Endodermal cell (in vitro differentiated cells): ENCODE results near the gene JAKMIP3. TPM values are rescaled to one million over a fixed set of nuclear protein-coding genes. Genes with fewer than 3 reads are reported as not detected.

Source experiments
- DNase-seq: peaks from one replicate; pipeline ENCODE4 v3.0.0-alpha.2; 2017
- H3K27ac ChIP-seq: 2 replicates; pipeline ENCODE4 v1.5.1; 2013; ENCODE audit warnings: mild to moderate bottlenecking, low read depth, low read length, moderate library complexity
- H3K27me3 ChIP-seq: 2 replicates; pipeline ENCODE4 v1.6.1; 2013; ENCODE audit warnings: mild to moderate bottlenecking, low read length, moderate library complexity; ENCODE audit not compliant: insufficient read depth, control insufficient read depth, poor library complexity, severe bottlenecking
- H3K36me3 ChIP-seq: 2 replicates; pipeline ENCODE4 v1.7.0; 2013; ENCODE audit warnings: mild to moderate bottlenecking, low read length, moderate library complexity; ENCODE audit not compliant: control insufficient read depth, insufficient read depth
- H3K4me1 ChIP-seq: one replicate; pipeline ENCODE4 v1.7.0; 2013; ENCODE audit warnings: low read length; ENCODE audit not compliant: control insufficient read depth, insufficient read depth
- H3K4me3 ChIP-seq: 2 replicates; pipeline ENCODE4 v1.5.1; 2013; ENCODE audit warnings: mild to moderate bottlenecking, low read length, moderate library complexity
- H3K9ac ChIP-seq: 2 replicates; pipeline ENCODE4 v1.6.1; 2013; ENCODE audit warnings: mild to moderate bottlenecking, low read length, moderate library complexity; ENCODE audit not compliant: poor library complexity, severe bottlenecking; ENCODE audit errors: extremely low read depth
- H3K9me3 ChIP-seq: 2 replicates; pipeline ENCODE4 v1.6.1; 2013; ENCODE audit warnings: mild to moderate bottlenecking, low read length, moderate library complexity; ENCODE audit not compliant: control insufficient read depth
- H3K27ac Mint-ChIP-seq: 2 replicates; pipeline ENCODE4 v1.8.0; 2020; ENCODE audit warnings: mixed read lengths
- H3K27me3 Mint-ChIP-seq: 2 replicates; pipeline ENCODE4 v1.8.0; 2021; ENCODE audit warnings: mild to moderate bottlenecking, mixed read lengths; ENCODE audit not compliant: insufficient read depth
- H3K36me3 Mint-ChIP-seq: 2 replicates; pipeline ENCODE4 v1.8.0; 2020; ENCODE audit warnings: low read depth, mixed read lengths
- H3K4me1 Mint-ChIP-seq: 2 replicates; pipeline ENCODE4 v1.8.0; 2020; ENCODE audit warnings: mixed read lengths
- H3K4me3 Mint-ChIP-seq: 2 replicates; pipeline ENCODE4 v1.8.0; 2020; ENCODE audit warnings: mild to moderate bottlenecking, moderate library complexity, mixed read lengths
- H3K9me3 Mint-ChIP-seq: 2 replicates; pipeline ENCODE4 v1.8.0; 2020; ENCODE audit warnings: mild to moderate bottlenecking, mixed read lengths
- WGBS, 2 experiments: methylation state at CpG; one replicate each; pipeline versions ENCODE4 v1.1.5 to v1.1.7; 2013; ENCODE audit warnings: missing lambda C conversion rate in 2 of 2, mixed read lengths in 1 of 2; ENCODE audit not compliant: insufficient coverage in 1 of 2, insufficient read length in 1 of 2; 5-methylcytosine and 5-hydroxymethylcytosine counted together
- total RNA-seq, 2 donors: library from RNA; stranded (reverse); fragmentation: NEBNext Ultra II Directional in 1 of 2; extraction: Animal tissue kit (Norgen Biotek cat#: 25700) in 1 of 2; gene quantifications; 2 replicates in 1 of 2; 3 replicates in 1 of 2; pipeline ENCODE4 v1.2.1, GENCODE V29; 2021
- TF ChIP-seq, protein P1 (sequence below): fragments of 200-600 bp; sonication (generic); conservative IDR thresholded peaks from 2 replicates; pipeline ENCODE4 v1.5.0; 2021; ENCODE audit warnings: antibody characterized with exemption, mild to moderate bottlenecking

JAKMIP3 gene
- total RNA-seq, 2 donors from 2014 or later = 0.95 to 0.99 TPM

GRCh38 chr10:132113206-132113605 lies 47.5 kb downstream of the JAKMIP3 start:
- peaks cover 48% of the 10 kb centered on the region for H3K27me3 Mint-ChIP-seq
- H3K4me3 ChIP-seq = peak overlapping the region; percentile 41
- H3K9me3 Mint-ChIP-seq = no peaks in the 10 kb centered on the region
- 37 to 49% methylated on average over 6 of the region's 6 CpGs for WGBS, 2 experiments
- peak overlapping the region; percentile 56 for H3K27ac ChIP-seq
- H3K4me1 Mint-ChIP-seq = peaks cover 27% of the 10 kb centered on the region
- peaks cover 7% of the 10 kb centered on the region for H3K4me1 ChIP-seq
- H3K4me3 Mint-ChIP-seq = no peak overlapping the region
- TF ChIP-seq, protein P1, sequence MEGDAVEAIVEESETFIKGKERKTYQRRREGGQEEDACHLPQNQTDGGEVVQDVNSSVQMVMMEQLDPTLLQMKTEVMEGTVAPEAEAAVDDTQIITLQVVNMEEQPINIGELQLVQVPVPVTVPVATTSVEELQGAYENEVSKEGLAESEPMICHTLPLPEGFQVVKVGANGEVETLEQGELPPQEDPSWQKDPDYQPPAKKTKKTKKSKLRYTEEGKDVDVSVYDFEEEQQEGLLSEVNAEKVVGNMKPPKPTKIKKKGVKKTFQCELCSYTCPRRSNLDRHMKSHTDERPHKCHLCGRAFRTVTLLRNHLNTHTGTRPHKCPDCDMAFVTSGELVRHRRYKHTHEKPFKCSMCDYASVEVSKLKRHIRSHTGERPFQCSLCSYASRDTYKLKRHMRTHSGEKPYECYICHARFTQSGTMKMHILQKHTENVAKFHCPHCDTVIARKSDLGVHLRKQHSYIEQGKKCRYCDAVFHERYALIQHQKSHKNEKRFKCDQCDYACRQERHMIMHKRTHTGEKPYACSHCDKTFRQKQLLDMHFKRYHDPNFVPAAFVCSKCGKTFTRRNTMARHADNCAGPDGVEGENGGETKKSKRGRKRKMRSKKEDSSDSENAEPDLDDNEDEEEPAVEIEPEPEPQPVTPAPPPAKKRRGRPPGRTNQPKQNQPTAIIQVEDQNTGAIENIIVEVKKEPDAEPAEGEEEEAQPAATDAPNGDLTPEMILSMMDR = no peak
- peak overlapping the region; percentile 77 for H3K27ac Mint-ChIP-seq
- H3K36me3 ChIP-seq = no peaks in the 10 kb centered on the region
- no peaks in the 10 kb centered on the region for H3K9me3 ChIP-seq
- no peaks in the 10 kb centered on the region for H3K27me3 ChIP-seq
- no peaks in the 10 kb centered on the region for H3K36me3 Mint-ChIP-seq
- H3K9ac ChIP-seq = peak overlapping the region; percentile 71
- peak; percentile 82 for DNase-seq

DNA sequence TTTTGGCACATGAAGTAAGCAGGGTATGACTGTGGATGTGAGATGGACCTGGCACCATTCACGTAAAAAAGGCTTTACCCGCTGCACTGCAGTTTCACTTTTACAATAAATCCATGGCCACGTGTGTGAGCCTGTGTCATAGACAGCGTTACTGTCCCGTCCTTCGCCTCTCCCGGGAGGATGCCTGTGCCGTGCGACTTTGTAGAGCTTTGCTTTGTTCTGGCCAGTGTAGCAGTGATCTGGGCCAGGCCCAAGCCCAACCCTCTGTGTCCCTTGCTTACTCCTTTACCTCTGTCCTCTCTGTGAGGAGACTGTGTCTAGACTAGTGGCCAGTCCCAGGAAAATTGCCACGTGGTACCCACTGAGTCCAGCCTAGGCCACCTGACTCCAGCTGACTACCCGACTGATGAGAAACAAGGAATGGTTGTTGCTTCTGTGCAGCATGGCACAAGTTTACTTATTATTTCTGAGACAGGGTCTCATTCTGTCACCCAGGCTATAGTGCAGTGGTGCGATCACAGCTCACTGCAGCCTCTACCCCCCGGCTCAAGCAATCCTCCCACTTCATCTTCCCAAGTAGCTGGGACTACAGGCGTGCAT lies 48.1 kb downstream of the JAKMIP3 start:
- Histone ChIP-seq H3K36me3 (no peaks in the 10 kb centered on the region), H3K27ac (peak overlapping the region; percentile 56), H3K9me3 (no peaks in the 10 kb centered on the region), H3K4me1 (peaks cover 7% of the 10 kb centered on the region), H3K27me3 (no peaks in the 10 kb centered on the region), H3K4me3 (peak overlapping the region; percentile 41), H3K9ac (peak overlapping the region; percentile 71)
- 89 to 92% methylated on average over 13 to 14 of the region's 14 CpGs for WGBS, 2 experiments
- H3K9me3 Mint-ChIP-seq = no peaks in the 10 kb centered on the region
- TF ChIP-seq, protein P1 = no peak
- H3K4me3 Mint-ChIP-seq = no peak overlapping the region
- peaks cover 51% of the 10 kb centered on the region for H3K27me3 Mint-ChIP-seq
- no peaks in the 10 kb centered on the region for H3K36me3 Mint-ChIP-seq
- no peak for DNase-seq
- H3K4me1 Mint-ChIP-seq = peaks cover 27% of the 10 kb centered on the region
- peak overlapping the region; percentile 77 for H3K27ac Mint-ChIP-seq

DNA sequence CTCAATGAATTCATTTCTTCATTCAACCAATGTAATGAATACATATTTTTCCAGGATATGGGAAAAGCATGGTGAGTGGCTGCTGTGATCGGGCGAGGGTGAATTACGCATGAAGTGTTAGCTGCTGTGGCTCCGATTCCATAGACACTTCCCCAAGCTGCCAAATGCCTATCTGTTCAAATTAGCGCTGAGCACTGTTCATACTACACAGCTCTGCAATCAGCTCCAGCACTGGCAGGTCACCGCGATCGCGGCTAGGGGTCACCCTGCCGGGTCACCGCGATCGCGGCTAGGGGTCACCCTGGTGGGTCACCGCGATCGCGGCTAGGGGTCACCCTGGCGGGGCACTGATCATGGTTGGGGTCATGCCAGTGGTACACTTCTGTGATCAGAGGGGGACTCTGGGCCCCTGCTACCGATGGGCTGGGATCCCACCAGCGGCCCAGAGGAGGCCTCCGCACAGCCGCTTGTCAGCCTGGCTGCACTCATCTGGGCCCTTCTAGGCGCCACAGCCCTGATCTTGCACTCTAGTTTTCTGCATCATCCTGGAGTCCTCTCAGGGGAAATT lies 49.3 kb downstream of the JAKMIP3 start:
- peak overlapping the region; percentile 40 for H3K27ac ChIP-seq
- no peak overlapping the region for H3K9ac ChIP-seq
- H3K4me1 ChIP-seq = peaks cover 7% of the 10 kb centered on the region
- H3K9me3 Mint-ChIP-seq = no peaks in the 10 kb centered on the region
- H3K36me3 ChIP-seq = no peaks in the 10 kb centered on the region
- H3K9me3 ChIP-seq = no peaks in the 10 kb centered on the region
- H3K4me1 Mint-ChIP-seq = peaks cover 27% of the 10 kb centered on the region
- no peak overlapping the region for H3K4me3 ChIP-seq
- WGBS, 2 experiments = 94 to 96% methylated on average over 11 to 24 of the region's 24 CpGs
- H3K27me3 ChIP-seq = no peaks in the 10 kb centered on the region
- H3K27ac Mint-ChIP-seq = no peak overlapping the region
- DNase-seq = no peak
- peaks cover 47% of the 10 kb centered on the region for H3K27me3 Mint-ChIP-seq
- H3K36me3 Mint-ChIP-seq = no peaks in the 10 kb centered on the region
- no peak overlapping the region for H3K4me3 Mint-ChIP-seq
- TF ChIP-seq, protein P1 = no peak

Other genes starting within 250 kb of the JAKMIP3 start
- gene PPP2R2D, start 164.9 kb upstream of the JAKMIP3 start, total RNA-seq = 10 to 100 TPM; 35.5 to 37.5 TPM
- gene BNIP3, start 84.0 kb upstream of the JAKMIP3 start, total RNA-seq = 100 to 1,000 TPM in 1 of 2 donors, 10 to 100 TPM in 1; 93.5 to 108 TPM
- 10 to 100 TPM in 1 of 2 donors, 1 to 10 TPM in 1; 5.1 to 13.5 TPM for gene DPYSL4, start 121.0 kb downstream of the JAKMIP3 start, total RNA-seq
- gene STK32C, start 242.0 kb downstream of the JAKMIP3 start, total RNA-seq = 1 to 10 TPM; 8.4 to 9.9 TPM